H9 (cell line): ENCODE measurements around the gene ESPNL. TPM values are rescaled to one million over a fixed set of nuclear protein-coding genes. Genes with fewer than 3 reads are reported as not detected.

ENCODE experiments used
- DNase-seq: peaks from one replicate; pipeline ENCODE4 v3.0.0-alpha.2; 2017
- H2AFZ ChIP-seq: one replicate; pipeline ENCODE4 v1.6.1; 2013; ENCODE audit warnings: mild to moderate bottlenecking, low read length, control low read depth, moderate library complexity
- H2AK5ac ChIP-seq: 2 replicates; pipeline ENCODE4 v1.6.1; 2013; ENCODE audit warnings: low read length, control low read depth, mixed read lengths; ENCODE audit not compliant: insufficient read length
- H2BK120ac ChIP-seq: one replicate; pipeline ENCODE4 v1.6.1; 2013; ENCODE audit warnings: low read depth, mild to moderate bottlenecking, low read length, control low read depth, inconsistent platforms; ENCODE audit not compliant: poor library complexity, severe bottlenecking
- H2BK12ac ChIP-seq: 2 replicates; pipeline ENCODE4 v1.6.1; 2013; ENCODE audit warnings: low read length, control low read depth, mixed read lengths, low read depth; ENCODE audit not compliant: insufficient read length
- H2BK15ac ChIP-seq: 2 replicates; pipeline ENCODE4 v1.6.1; 2013; ENCODE audit warnings: low read depth, low read length, control low read depth
- H2BK20ac ChIP-seq: one replicate; pipeline ENCODE4 v1.6.1; 2013; ENCODE audit warnings: low read depth, mild to moderate bottlenecking, low read length, control low read depth, inconsistent platforms; ENCODE audit not compliant: poor library complexity, severe bottlenecking
- H2BK5ac ChIP-seq: 2 replicates; pipeline ENCODE4 v1.6.1; 2013; ENCODE audit warnings: low read length, control low read depth, mixed read lengths; ENCODE audit not compliant: insufficient read length
- H3K14ac ChIP-seq: 2 replicates; pipeline ENCODE4 v1.6.1; 2013; ENCODE audit warnings: low read length, control low read depth; ENCODE audit not compliant: insufficient read depth
- H3K18ac ChIP-seq: 2 replicates; pipeline ENCODE4 v1.6.1; 2013; ENCODE audit warnings: low read depth, mild to moderate bottlenecking, mixed read lengths, low read length, control low read depth; ENCODE audit not compliant: insufficient read length
- H3K23ac ChIP-seq: 2 replicates; pipeline ENCODE4 v1.6.1; 2013; ENCODE audit warnings: low read length, control low read depth, mixed read lengths, low read depth; ENCODE audit not compliant: insufficient read length
- H3K23me2 ChIP-seq: 2 replicates; pipeline ENCODE4 v1.6.1; 2013; ENCODE audit warnings: low read depth, mild to moderate bottlenecking, mixed read lengths, low read length, control low read depth; ENCODE audit not compliant: insufficient read length, poor library complexity, severe bottlenecking
- H3K27ac ChIP-seq: 2 replicates; pipeline ENCODE4 v1.5.1; 2013; ENCODE audit warnings: low read length, control low read depth, mixed read lengths, low read depth; ENCODE audit not compliant: insufficient read length
- H3K27me3 ChIP-seq: 2 replicates; pipeline ENCODE4 v1.6.1; 2013; ENCODE audit warnings: low read length, control low read depth, inconsistent platforms; ENCODE audit not compliant: insufficient read depth
- H3K4ac ChIP-seq: 2 replicates; pipeline ENCODE4 v1.6.1; 2013; ENCODE audit warnings: low read depth, mild to moderate bottlenecking, control low read depth, inconsistent platforms, low read length, moderate library complexity
- H3K4me1 ChIP-seq: 2 replicates; pipeline ENCODE4 v1.6.1; 2013; ENCODE audit warnings: low read length, control low read depth, inconsistent platforms; ENCODE audit not compliant: insufficient read depth
- H3K4me2 ChIP-seq: 2 replicates; pipeline ENCODE4 v1.6.1; 2013; ENCODE audit warnings: low read length, control low read depth, mixed read lengths; ENCODE audit not compliant: insufficient read length, insufficient read depth
- H3K56ac ChIP-seq: 2 replicates; pipeline ENCODE4 v1.6.1; 2013; ENCODE audit warnings: low read depth, mild to moderate bottlenecking, mixed read lengths, low read length, control low read depth; ENCODE audit not compliant: insufficient read length
- H3K79me1 ChIP-seq: 2 replicates; pipeline ENCODE4 v1.6.1; 2013; ENCODE audit warnings: low read depth, mild to moderate bottlenecking, moderate library complexity, low read length, control low read depth, inconsistent platforms; ENCODE audit not compliant: insufficient read depth, poor library complexity, severe bottlenecking
- H3K79me2 ChIP-seq: 2 replicates; pipeline ENCODE4 v1.6.1; 2013; ENCODE audit warnings: low read length, control low read depth, inconsistent platforms; ENCODE audit not compliant: insufficient read depth
- H3K9ac ChIP-seq: 2 replicates; pipeline ENCODE4 v1.6.1; 2013; ENCODE audit warnings: low read length, control low read depth, mixed read lengths; ENCODE audit not compliant: insufficient read length; ENCODE audit errors: extremely low read depth
- H3K9me3 ChIP-seq: one replicate; pipeline ENCODE4 v1.6.1; 2013; ENCODE audit warnings: low read depth, low read length, inconsistent platforms; ENCODE audit not compliant: control insufficient read depth
- H3T11ph ChIP-seq: one replicate; pipeline ENCODE4 v1.6.1; 2013; ENCODE audit warnings: mild to moderate bottlenecking, low read length, control low read depth, inconsistent platforms
- H4K20me1 ChIP-seq: one replicate; pipeline ENCODE4 v1.6.1; 2013; ENCODE audit not compliant: control insufficient read depth, insufficient read length, insufficient read depth
- H4K5ac ChIP-seq: 2 replicates; pipeline ENCODE4 v1.6.1; 2013; ENCODE audit warnings: low read depth, mild to moderate bottlenecking, mixed read lengths, low read length, control low read depth; ENCODE audit not compliant: insufficient read length
- H4K8ac ChIP-seq: replicated peaks from 2 replicates; pipeline ENCODE4 v1.6.1; 2013; ENCODE audit warnings: low read length, control low read depth, mixed read lengths, low read depth; ENCODE audit not compliant: insufficient read length
- H4K91ac ChIP-seq: 2 replicates; pipeline ENCODE4 v1.6.1; 2013; ENCODE audit warnings: low read depth, mild to moderate bottlenecking, moderate library complexity, mixed read lengths, low read length, control low read depth; ENCODE audit not compliant: insufficient read length
- H3K27ac Mint-ChIP-seq, 3 experiments: 2 replicates in 2 of 3; 3 replicates in 1 of 3; pipeline ENCODE4 v1.8.0; 2020 to 2021; ENCODE audit warnings: mixed read lengths in 3 of 3, mild to moderate bottlenecking in 1 of 3, moderate library complexity in 1 of 3
- H3K27me3 Mint-ChIP-seq: 2 replicates; pipeline ENCODE4 v1.8.0; 2021; ENCODE audit warnings: low read depth, mild to moderate bottlenecking, moderate library complexity, mixed read lengths
- H3K36me3 Mint-ChIP-seq, 3 experiments: 2 replicates in 2 of 3; 3 replicates in 1 of 3; pipeline ENCODE4 v1.8.0; 2020 to 2021; ENCODE audit warnings: low read depth in 3 of 3, mixed read lengths in 3 of 3; ENCODE audit not compliant: insufficient read depth in 1 of 3
- H3K4me1 Mint-ChIP-seq, 2 experiments: 2 replicates each; pipeline ENCODE4 v1.8.0; 2020; ENCODE audit warnings: mixed read lengths in 2 of 2
- H3K4me3 Mint-ChIP-seq, 2 experiments: 2 replicates in 1 of 2; 3 replicates in 1 of 2; pipeline ENCODE4 v1.8.0; 2020 to 2021; ENCODE audit warnings: mild to moderate bottlenecking in 2 of 2, mixed read lengths in 2 of 2, moderate library complexity in 1 of 2
- H3K9me3 Mint-ChIP-seq, 2 experiments: 2 replicates in 1 of 2; 3 replicates in 1 of 2; pipeline ENCODE4 v1.8.0; 2020; ENCODE audit warnings: mild to moderate bottlenecking in 2 of 2, mixed read lengths in 2 of 2, moderate library complexity in 1 of 2
- CTCF ChIP-seq: fragments of 200-600 bp; sonication (generic); conservative IDR thresholded peaks from 3 replicates; pipeline ENCODE4 v1.8.0; 2021; ENCODE audit warnings: antibody characterized with exemption, mild to moderate bottlenecking
- WGBS: extraction: QIAGEN DNeasy Blood & Tissue Kit; methylation state at CpG from one replicate; pipeline ENCODE4 v1.1.7; 2013; ENCODE audit warnings: missing lambda C conversion rate, low lambda C conversion rate, mixed read lengths; ENCODE audit not compliant: insufficient read length; ENCODE audit errors: extremely low coverage; 5-methylcytosine and 5-hydroxymethylcytosine counted together
- total RNA-seq: library from RNA; stranded (reverse); gene quantifications from 2 replicates; pipeline ENCODE4 v1.2.1, GENCODE V29; 2021

The ESPNL gene
- total RNA-seq, 1 experiment from 2014 or later: 0.17 TPM

DNA sequence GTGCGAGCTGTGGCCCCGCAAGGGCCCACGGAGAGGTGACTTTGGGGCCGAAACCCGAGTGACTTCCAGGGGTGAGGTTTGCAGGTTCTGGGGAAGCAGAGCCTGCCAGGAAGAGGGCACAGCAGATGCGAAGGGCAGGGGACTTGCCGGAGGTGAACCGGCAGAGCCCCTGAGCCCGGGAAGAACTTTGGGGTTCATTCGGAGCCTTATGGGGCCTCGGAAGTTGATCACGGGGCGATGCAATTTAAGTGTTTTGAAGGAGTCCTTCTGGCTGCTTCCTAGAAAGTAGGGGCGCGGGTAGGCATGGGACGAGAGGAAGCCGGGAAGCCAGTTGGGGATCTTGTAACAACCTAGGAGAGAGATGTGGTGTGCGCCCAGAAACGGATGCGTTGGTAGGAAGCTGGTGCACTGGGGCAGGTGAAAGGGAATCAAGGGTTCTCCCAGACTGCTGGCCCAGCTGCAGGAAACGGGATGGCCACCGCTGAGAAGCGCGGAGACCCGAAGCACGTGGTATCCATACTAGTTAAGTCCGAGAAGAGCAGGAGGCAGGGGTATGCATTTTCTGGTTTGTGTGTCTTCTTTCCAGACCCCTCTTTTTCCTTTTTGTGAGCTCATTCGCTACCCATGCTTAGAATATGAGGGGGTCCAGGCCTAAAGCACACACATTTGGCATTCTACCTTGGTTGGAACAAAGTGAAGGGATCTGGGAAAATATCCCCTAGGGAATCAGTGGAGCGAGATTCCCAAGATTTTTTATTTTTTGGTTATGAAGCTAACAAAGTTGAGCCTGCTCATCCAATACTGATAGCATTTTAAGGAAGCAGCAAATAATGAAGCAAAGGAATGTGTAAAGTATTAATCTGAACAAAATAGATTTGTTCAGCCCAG lies 38.6 kb upstream of the ESPNL start:
- H2BK5ac ChIP-seq: no peak overlapping the region
- H3K9me3 ChIP-seq: no peaks in the 10 kb centered on the region
- no peak overlapping the region for H3K4ac ChIP-seq
- WGBS: no CpG with 5 or more reads among the region's 29 CpGs
- peak; percentile 67 for DNase-seq
- peaks cover 22 to 33% (median 29%) of the 10 kb centered on the region in 3 experiments for H3K36me3 Mint-ChIP-seq
- peak overlapping the region; percentile 15 for H3K18ac ChIP-seq
- no peak overlapping the region for H3K56ac ChIP-seq
- H3K14ac ChIP-seq: peak overlapping the region; percentile 83
- H3K27ac Mint-ChIP-seq: peak overlapping the region; percentile 93 to 98 (median 97)
- H3K27me3 Mint-ChIP-seq: peaks cover 5% of the 10 kb centered on the region; the same call in 1 of the 2 replicates
- peak overlapping the region; percentile 88 to 93 for H3K4me3 Mint-ChIP-seq
- H3K4me2 ChIP-seq: peak overlapping the region; percentile 91
- no peak overlapping the region for H4K91ac ChIP-seq
- H2BK15ac ChIP-seq: no peak overlapping the region
- no peak overlapping the region for H2BK20ac ChIP-seq
- H3K9ac ChIP-seq: peak overlapping the region; percentile 73
- H3K23me2 ChIP-seq: peaks cover 9% of the 10 kb centered on the region
- no peak overlapping the region for H2AK5ac ChIP-seq
- H3K27me3 ChIP-seq: no peaks in the 10 kb centered on the region
- H3K27ac ChIP-seq: no peak overlapping the region
- H3K79me1 ChIP-seq: peaks cover 7% of the 10 kb centered on the region
- no peak overlapping the region for H2BK120ac ChIP-seq
- H3T11ph ChIP-seq: no peak overlapping the region
- H4K20me1 ChIP-seq: no peaks in the 10 kb centered on the region
- H3K23ac ChIP-seq: no peak overlapping the region
- no peak overlapping the region for H2AFZ ChIP-seq
- H4K8ac ChIP-seq: no peak overlapping the region
- H3K79me2 ChIP-seq: peaks cover 2% of the 10 kb centered on the region; the same call in 1 of the 2 replicates
- no peak for TF ChIP-seq CTCF
- no peak overlapping the region for H2BK12ac ChIP-seq
- H3K9me3 Mint-ChIP-seq: no peaks in the 10 kb centered on the region; a peak in 1 of 5 replicates
- H3K4me1 Mint-ChIP-seq: peaks cover 27 to 34% of the 10 kb centered on the region in 2 experiments
- no peak overlapping the region for H4K5ac ChIP-seq
- H3K4me1 ChIP-seq: peaks cover 6% of the 10 kb centered on the region
